ENCODE data around the gene RALGPS2. TPM values are rescaled to one million over a fixed set of nuclear protein-coding genes. Genes with fewer than 3 reads are reported as not detected.

The RALGPS2 gene
- total and polyA plus RNA-seq, 2 of the 8 experiments (the other 6 are each of a cell fraction or from before 2014, with no cell fraction given): 6.7 to 38.0 TPM

GRCh38 chr1:178818416-178818815 lies 93.4 kb downstream of the RALGPS2 start:
- Histone ChIP-seq H3K27me3 (replicated peaks in 1 of 4; ENCODE audit: control insufficient read depth in 3 of 4, extremely low read depth in 1 of 4, insufficient read depth in 3 of 4, low read length in 3 of 4) (no peaks in the 10 kb centered on the region), H3K4me2 (ENCODE audit: insufficient read depth in 1 of 2, low read depth in 2 of 2, low read length in 2 of 2) (no peak overlapping the region), H4K20me1 (replicated peaks in 1 of 2; ENCODE audit: control insufficient read depth in 1 of 2, insufficient read depth in 2 of 2, low read length in 2 of 2) (no peaks in the 10 kb centered on the region), H3K27ac (ENCODE audit: low read depth, low read length) (no peak overlapping the region), H4K91ac (replicated peaks; ENCODE audit: insufficient read length, low read length) (no peak overlapping the region), H3K18ac (ENCODE audit: extremely low read depth, low read length) (no peak overlapping the region), H3K79me2 (ENCODE audit: control insufficient read depth in 1 of 2, insufficient read depth in 2 of 2, low read length in 2 of 2) (no peaks in the 10 kb centered on the region), H2BK15ac (ENCODE audit: low read length) (no peak overlapping the region), H3K4me1 (replicated peaks in 1 of 4; ENCODE audit: control insufficient read depth in 3 of 4, insufficient read depth in 4 of 4, low read length in 3 of 4) (no peaks in the 10 kb centered on the region), H3K14ac (ENCODE audit: insufficient read length) (no peak overlapping the region), H3K36me3 (ENCODE audit: control insufficient read depth in 2 of 4, insufficient read depth in 4 of 4, low read length in 3 of 4) (no peaks in the 10 kb centered on the region), H2BK5ac (ENCODE audit: low read depth, low read length) (no peak overlapping the region), H3K23ac (ENCODE audit: insufficient read length) (no peak overlapping the region), H2BK20ac (ENCODE audit: low read length) (no peak overlapping the region), H3K9me3 (ENCODE audit: insufficient read depth in 2 of 2, low read depth in 1 of 2, low read length in 1 of 2) (no peaks in the 10 kb centered on the region), H2BK12ac (ENCODE audit: low read depth, low read length) (no peak overlapping the region), H3K23me2 (ENCODE audit: low read depth, low read length) (no peaks in the 10 kb centered on the region), H2AK5ac (ENCODE audit: low read depth, low read length) (no peak overlapping the region), H2AFZ (ENCODE audit: low read length) (no peak overlapping the region), H4K5ac (ENCODE audit: insufficient read length, low read depth, low read length) (no peak overlapping the region), H3K9ac (replicated peaks in 1 of 4; ENCODE audit: extremely low read depth in 1 of 4, low read depth in 3 of 4, low read length in 3 of 4) (no peak overlapping the region), H3K4ac (replicated peaks; ENCODE audit: insufficient read length, low read depth, low read length) (no peak overlapping the region), H3K4me3 (ENCODE audit: extremely low read depth in 1 of 4, insufficient read depth in 2 of 4, low read depth in 3 of 4, low read length in 4 of 4) (no peak overlapping the region), H4K8ac (ENCODE audit: extremely low read depth, insufficient read depth, low read length) (no peak overlapping the region), H3K79me1 (ENCODE audit: low read depth, low read length) (no peaks in the 10 kb centered on the region), H2BK120ac (replicated peaks; ENCODE audit: low read depth, low read length) (no peak overlapping the region), H3K56ac (replicated peaks; ENCODE audit: insufficient read length, low read depth, low read length) (no peak overlapping the region)
- WGBS, 2 experiments (ENCODE audit: extremely low coverage in 1 of 2, insufficient coverage in 1 of 2, insufficient read length in 1 of 2, insufficient replicate concordance in 2 of 2, low coverage in 1 of 2, low lambda C conversion rate in 2 of 2, missing lambda C conversion rate in 1 of 2): 100% methylated on average over 2 of the region's 2 CpGs; no CpG with 5 or more reads in 1 of the 2 experiments
- DNase-seq (ENCODE audit: low read depth in 1 of 2, low spot score in 2 of 2) (no peak), FAIRE-seq (no peak)
- CTCF ChIA-PET (ENCODE audit: partially characterized antibody): interaction anchor here (1.0 to 1.2 kb wide), 2 partner anchors 102 to 275 kb away, joined by 3 to 4 read pairs; no protein-coding TSS in a partner anchor
- POLR2A ChIA-PET (ENCODE audit: partially characterized antibody): interaction anchor here (0.7 to 1.0 kb wide), 2 partner anchors 54 to 206 kb away, joined by 3 read pairs; no protein-coding TSS in a partner anchor
- TF ChIP-seq NRF1 (IDR thresholded peaks at IDR 0.05; ENCODE audit: low read depth, low read length) (no peak), SP4 (IDR thresholded peaks at IDR 0.05; ENCODE audit: low read length) (no peak)
